DMS79 (cell line): Measurements from ENCODE around the gene DDX11.
"Not testable (repeated sequence)": the region's sequence is repeated elsewhere in the genome, so short reads cannot be mapped to it uniquely, and the experiment has no call there.

Source experiments
- DNase-seq: peaks from one replicate; lab custom pipeline; 2025; lab: John Stamatoyannopoulos, UW

The DDX11 gene

GRCh38 chr12:31124158-31124557 is 50.5 kb downstream of the DDX11 start:
- not testable (repeated sequence) for DNase-seq

GRCh38 chr12:31125171-31125570 is 51.5 kb downstream of the DDX11 start:
- DNase-seq, result not testable (repeated sequence)

GRCh38 chr12:31127209-31127848 is 53.7 kb downstream of the DDX11 start:
- DNase-seq, result not testable (repeated sequence)

GRCh38 chr12:31136581-31136980 is 62.9 kb downstream of the DDX11 start:
- not testable (repeated sequence) for DNase-seq

- DNase-seq, result not testable (repeated sequence)
Observed at GRCh38 chr12:31144768-31145167, 71.1 kb downstream of the DDX11 start.

- DNase-seq, result not testable (repeated sequence)
Observed at GRCh38 chr12:31145296-31145695, 71.6 kb downstream of the DDX11 start.

GRCh38 chr12:31147415-31147814 is 73.8 kb downstream of the DDX11 start:
- DNase-seq, result not testable (repeated sequence)

GRCh38 chr12:31150766-31151165 is 77.1 kb downstream of the DDX11 start:
- not testable (repeated sequence) for DNase-seq
